ENCODE results near the gene PRICKLE4.

GRCh38 chr6:41791305-41791704 lies 10.7 kb downstream of the PRICKLE4 start:
- TF ChIP-seq EZH2 (optimal IDR thresholded peaks at IDR 0.05; ENCODE audit: low read depth, low read length) (no peak), CTCF (IDR thresholded peaks at IDR 0.05; ENCODE audit: low read length) (no peak), EZH2phosphoT487 (IDR thresholded peaks at IDR 0.05; ENCODE audit: low read length) (no peak)
